ENCODE data around the gene ADAM15.

Gene ADAM15

GRCh38 chr1:155044812-155045657 lies 6.1 kb upstream of the ADAM15 start:
- no peak overlapping the region for H3K4me3 Mint-ChIP-seq
- H3K27me3 Mint-ChIP-seq, result no peaks in the 10 kb centered on the region
- H3K9me3 Mint-ChIP-seq, result no peaks in the 10 kb centered on the region
- no peaks in the 10 kb centered on the region for H3K36me3 Mint-ChIP-seq (ENCODE audit: low read depth)
- DNase-seq (peak; percentile 57), ATAC-seq (peak; percentile 92)
- no peak overlapping the region for H3K27ac Mint-ChIP-seq
- H3K4me1 Mint-ChIP-seq, result peaks cover 17% of the 10 kb centered on the region

DNA sequence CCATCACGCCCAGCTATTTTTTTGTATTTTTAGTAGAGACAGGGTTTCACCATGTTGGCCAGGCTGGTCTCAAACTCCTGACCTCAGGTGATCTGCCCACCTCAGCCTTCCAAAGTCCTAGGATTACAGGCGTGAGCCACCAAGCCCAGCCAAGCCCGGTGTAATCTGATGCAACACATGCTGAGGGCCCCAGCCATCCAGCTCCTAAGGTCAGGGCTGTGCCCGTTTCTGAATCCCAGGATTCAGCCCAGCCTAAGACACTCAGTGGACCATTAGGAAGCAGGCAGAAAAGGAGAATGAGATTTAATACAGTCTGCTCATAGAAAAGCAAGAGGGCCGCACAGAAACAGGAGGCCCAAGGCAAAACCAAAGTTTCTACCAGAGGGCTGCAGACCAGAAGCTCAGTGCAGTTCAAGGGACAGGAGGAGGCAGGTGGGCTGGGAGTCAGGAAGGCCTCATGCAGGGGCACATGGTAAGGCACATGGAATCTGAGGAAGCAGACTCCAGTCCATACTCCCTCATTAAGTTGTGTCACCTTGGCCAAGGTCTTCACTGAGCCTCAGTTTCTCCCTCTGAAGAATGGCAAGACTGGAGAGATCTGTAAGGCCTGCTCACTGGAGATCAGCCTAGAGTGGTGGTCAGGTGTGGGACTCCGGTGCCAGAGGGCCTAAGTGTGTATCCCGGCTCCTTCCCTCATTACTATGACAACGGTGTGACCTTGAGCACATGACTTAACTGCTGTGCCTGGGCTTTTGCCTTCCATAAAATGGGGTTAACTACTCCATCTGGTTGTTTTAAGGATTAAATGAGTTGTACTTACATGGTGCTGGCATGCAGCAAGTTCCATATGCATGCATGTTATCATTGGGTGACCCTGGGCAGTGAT lies 2.4 kb upstream of the ADAM15 start:
- H3K4me1 Mint-ChIP-seq, result peaks cover 37% of the 10 kb centered on the region
- ATAC-seq, result no peak
- DNase-seq, result no peak
- no peaks in the 10 kb centered on the region for H3K27me3 Mint-ChIP-seq
- no peaks in the 10 kb centered on the region for H3K36me3 Mint-ChIP-seq (ENCODE audit: low read depth)
- H3K27ac Mint-ChIP-seq, result no peak overlapping the region
- H3K9me3 Mint-ChIP-seq, result no peaks in the 10 kb centered on the region
- H3K4me3 Mint-ChIP-seq, result no peak overlapping the region

DNA sequence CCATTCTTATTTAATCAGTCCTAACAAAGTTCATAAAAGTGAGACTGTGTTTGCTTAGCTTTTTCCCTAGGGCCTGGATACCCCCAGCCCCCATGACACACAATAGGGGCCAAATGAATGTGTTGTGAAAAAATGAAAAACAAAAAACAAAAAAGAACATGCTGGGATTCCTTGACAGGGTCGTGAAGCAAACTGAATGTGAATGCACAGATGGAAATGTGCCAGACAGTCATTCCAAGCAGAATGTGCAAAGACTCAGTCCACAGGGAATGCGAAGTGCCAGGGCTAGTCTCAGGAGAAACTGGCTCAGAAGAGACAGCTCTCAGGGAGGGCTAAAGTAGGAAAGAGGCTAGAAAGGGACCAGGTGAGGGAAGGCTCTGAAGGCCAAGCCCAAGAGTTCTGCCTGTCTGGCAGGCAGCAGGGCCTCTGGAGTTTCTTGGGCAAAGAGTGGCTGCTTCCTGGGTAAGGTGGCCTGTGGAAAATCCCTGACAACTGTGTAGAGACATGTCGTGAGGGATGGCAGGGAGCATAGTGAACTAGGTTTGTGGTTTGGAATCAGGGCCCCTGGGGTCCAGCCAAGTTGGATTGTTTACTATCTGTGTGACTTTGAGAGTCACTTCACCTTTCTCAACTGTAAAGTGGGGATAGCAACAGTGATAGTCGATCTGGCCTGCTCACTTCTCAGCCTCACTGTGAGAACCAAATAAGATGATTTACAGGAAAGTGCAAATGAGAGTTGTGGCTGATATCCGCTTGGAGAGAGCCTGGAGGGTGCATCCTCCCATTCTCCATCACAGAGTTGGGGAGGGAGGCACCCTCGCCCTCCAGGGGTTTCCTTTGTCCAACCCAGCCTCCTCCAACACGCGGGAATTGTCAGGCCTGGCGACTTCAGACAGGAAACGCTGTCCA lies 1.2 kb upstream of the ADAM15 start:
- ATAC-seq (no peak), DNase-seq (no peak)
- Mint-ChIP-seq H3K27me3 (no peaks in the 10 kb centered on the region), H3K9me3 (no peaks in the 10 kb centered on the region), H3K36me3 (ENCODE audit: low read depth) (peaks cover 1% of the 10 kb centered on the region), H3K27ac (peak overlapping the region; percentile 31), H3K4me1 (peaks cover 32% of the 10 kb centered on the region), H3K4me3 (peak overlapping the region; percentile 78)

DNA sequence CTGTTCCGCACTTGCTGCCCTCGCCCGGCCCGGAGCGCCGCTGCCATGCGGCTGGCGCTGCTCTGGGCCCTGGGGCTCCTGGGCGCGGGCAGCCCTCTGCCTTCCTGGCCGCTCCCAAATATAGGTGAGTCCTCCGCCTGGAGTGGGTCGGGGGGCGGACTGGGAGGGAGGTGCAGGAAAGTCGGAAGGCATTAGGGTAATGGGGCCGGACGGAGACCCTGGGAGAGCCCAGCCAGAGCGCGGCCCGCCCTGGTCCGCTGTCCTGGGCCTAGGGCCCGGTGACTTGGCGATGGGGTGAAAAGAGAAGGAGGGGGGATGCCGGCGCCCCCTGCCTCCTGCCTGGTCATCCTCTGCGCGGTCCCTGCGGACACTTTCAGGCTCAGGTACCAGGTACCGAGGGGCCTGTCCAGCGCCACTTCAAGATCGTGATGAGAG lies 243 bp downstream of the ADAM15 start:
- H3K27ac Mint-ChIP-seq, result no peak overlapping the region
- peaks cover 4% of the 10 kb centered on the region for H3K36me3 Mint-ChIP-seq (ENCODE audit: low read depth)
- no peaks in the 10 kb centered on the region for H3K9me3 Mint-ChIP-seq
- peak overlapping the region; percentile 81 for H3K4me3 Mint-ChIP-seq
- no peak for DNase-seq
- H3K27me3 Mint-ChIP-seq, result no peaks in the 10 kb centered on the region
- H3K4me1 Mint-ChIP-seq, result peaks cover 25% of the 10 kb centered on the region
- ATAC-seq, result peak; percentile 13

DNA sequence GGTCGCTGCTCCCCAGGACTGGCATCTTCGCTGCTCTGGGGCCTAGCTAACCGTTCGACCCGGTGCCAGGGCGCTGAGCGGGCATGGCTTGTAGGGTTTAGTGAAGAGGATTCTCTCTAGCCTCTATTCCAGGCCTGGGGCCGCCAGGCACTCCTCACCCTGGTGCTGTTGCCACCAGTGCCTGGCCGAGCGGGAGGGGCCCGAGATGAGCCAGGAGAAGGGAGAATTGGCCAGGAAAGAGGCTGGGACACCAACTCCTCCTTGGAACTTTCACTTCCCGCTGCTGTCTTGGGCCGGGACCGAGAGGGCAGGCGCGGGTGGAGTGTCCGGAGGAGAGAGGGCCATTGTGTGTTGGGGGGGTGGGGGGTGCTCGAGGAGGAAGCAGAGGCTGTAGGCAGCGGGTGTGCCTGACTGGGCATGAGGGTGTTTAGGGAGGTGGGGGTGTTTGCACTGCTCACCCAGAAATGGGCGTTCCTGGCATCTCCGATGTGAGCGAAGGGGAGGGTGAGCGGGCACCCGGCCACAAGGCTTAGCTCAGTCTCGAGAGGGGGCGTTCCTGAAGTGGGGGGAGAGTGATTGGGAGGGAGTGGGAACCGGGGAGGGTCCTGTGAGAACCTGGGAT lies 772 bp downstream of the ADAM15 start:
- Mint-ChIP-seq H3K27ac (peak overlapping the region; percentile 61), H3K4me1 (peaks cover 25% of the 10 kb centered on the region), H3K36me3 (ENCODE audit: low read depth) (peaks cover 7% of the 10 kb centered on the region), H3K4me3 (peak overlapping the region; percentile 81), H3K27me3 (no peaks in the 10 kb centered on the region), H3K9me3 (no peaks in the 10 kb centered on the region)
- ATAC-seq (no peak), DNase-seq (peak; percentile 46)

GRCh38 chr1:155052439-155053395 lies 1.6 kb downstream of the ADAM15 start:
- ATAC-seq, result peak; percentile 31
- Mint-ChIP-seq H3K36me3 (ENCODE audit: low read depth) (peaks cover 7% of the 10 kb centered on the region), H3K9me3 (no peaks in the 10 kb centered on the region), H3K27ac (peak overlapping the region; percentile 61), H3K4me3 (peak overlapping the region; percentile 81), H3K27me3 (no peaks in the 10 kb centered on the region), H3K4me1 (peaks cover 25% of the 10 kb centered on the region)
- DNase-seq, result peak; percentile 33

DNA sequence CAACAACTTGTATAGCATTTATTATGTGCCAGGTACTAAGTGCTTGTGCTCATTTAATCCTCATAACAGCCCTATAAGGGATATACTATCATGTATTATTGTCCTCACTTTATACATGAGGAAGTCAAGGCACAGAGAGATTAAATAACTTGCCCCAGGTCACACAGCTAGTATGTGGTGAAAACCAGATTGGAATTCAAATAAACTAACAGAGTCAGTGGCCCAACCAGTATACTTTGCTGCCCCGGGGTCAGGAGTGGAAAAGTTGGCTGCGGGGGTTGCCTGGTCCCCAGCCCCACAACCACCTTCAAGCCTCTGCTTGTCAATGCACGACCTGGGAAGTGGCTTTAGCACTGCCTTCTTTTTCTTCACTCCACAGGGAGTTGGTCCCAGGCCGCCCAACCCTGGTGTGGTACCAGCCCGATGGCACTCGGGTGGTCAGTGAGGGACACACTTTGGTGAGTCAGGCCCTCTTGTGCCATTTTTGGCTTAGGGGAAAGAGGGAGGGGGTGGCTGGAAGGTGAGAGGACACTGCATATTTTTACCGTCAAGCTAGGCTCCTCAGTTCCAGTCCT lies 2.5 kb downstream of the ADAM15 start:
- H3K9me3 Mint-ChIP-seq, result no peaks in the 10 kb centered on the region
- H3K36me3 Mint-ChIP-seq (ENCODE audit: low read depth), result peaks cover 7% of the 10 kb centered on the region
- peaks cover 25% of the 10 kb centered on the region for H3K4me1 Mint-ChIP-seq
- DNase-seq (no peak), ATAC-seq (no peak)
- H3K4me3 Mint-ChIP-seq, result no peak overlapping the region
- no peaks in the 10 kb centered on the region for H3K27me3 Mint-ChIP-seq
- no peak overlapping the region for H3K27ac Mint-ChIP-seq

GRCh38 chr1:155057104-155057503 lies 6.0 kb downstream of the ADAM15 start:
- ATAC-seq (no peak), DNase-seq (no peak)
- Mint-ChIP-seq H3K36me3 (ENCODE audit: low read depth) (peaks cover 14% of the 10 kb centered on the region), H3K27me3 (no peaks in the 10 kb centered on the region), H3K27ac (no peak overlapping the region), H3K4me3 (no peak overlapping the region), H3K4me1 (peaks cover 18% of the 10 kb centered on the region), H3K9me3 (no peaks in the 10 kb centered on the region)

DNA sequence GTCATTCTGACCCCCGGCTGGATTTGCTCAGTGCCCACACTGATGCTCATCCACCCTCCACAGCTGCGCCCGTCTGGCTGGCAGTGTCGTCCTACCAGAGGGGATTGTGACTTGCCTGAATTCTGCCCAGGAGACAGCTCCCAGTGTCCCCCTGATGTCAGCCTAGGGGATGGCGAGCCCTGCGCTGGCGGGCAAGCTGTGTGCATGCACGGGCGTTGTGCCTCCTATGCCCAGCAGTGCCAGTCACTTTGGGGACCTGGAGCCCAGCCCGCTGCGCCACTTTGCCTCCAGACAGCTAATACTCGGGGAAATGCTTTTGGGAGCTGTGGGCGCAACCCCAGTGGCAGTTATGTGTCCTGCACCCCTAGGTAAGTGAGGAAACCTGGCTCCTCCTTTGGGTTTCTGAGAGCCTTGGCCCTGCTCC lies 6.7 kb downstream of the ADAM15 start:
- Mint-ChIP-seq H3K36me3 (ENCODE audit: low read depth) (peaks cover 14% of the 10 kb centered on the region), H3K27me3 (no peaks in the 10 kb centered on the region), H3K9me3 (no peaks in the 10 kb centered on the region), H3K4me3 (no peak overlapping the region), H3K27ac (no peak overlapping the region), H3K4me1 (peaks cover 17% of the 10 kb centered on the region)
- no peak for ATAC-seq
- DNase-seq, result no peak

- H3K4me3 Mint-ChIP-seq, result no peak overlapping the region
- H3K36me3 Mint-ChIP-seq (ENCODE audit: low read depth), result peaks cover 10% of the 10 kb centered on the region
- ATAC-seq, result no peak
- peaks cover 2% of the 10 kb centered on the region for H3K27me3 Mint-ChIP-seq
- no peak for DNase-seq
- H3K9me3 Mint-ChIP-seq, result no peaks in the 10 kb centered on the region
- H3K4me1 Mint-ChIP-seq, result peaks cover 29% of the 10 kb centered on the region
- H3K27ac Mint-ChIP-seq, result no peak overlapping the region
These were observed 9.6 kb downstream of the ADAM15 start for GRCh38 chr1:155060736-155061135.

- Mint-ChIP-seq H3K4me3 (no peak overlapping the region), H3K27ac (no peak overlapping the region)
- peak; percentile 99 for DNase-seq
These were observed 10.4 kb downstream of the ADAM15 start for GRCh38 chr1:155061381-155062150.

DNA sequence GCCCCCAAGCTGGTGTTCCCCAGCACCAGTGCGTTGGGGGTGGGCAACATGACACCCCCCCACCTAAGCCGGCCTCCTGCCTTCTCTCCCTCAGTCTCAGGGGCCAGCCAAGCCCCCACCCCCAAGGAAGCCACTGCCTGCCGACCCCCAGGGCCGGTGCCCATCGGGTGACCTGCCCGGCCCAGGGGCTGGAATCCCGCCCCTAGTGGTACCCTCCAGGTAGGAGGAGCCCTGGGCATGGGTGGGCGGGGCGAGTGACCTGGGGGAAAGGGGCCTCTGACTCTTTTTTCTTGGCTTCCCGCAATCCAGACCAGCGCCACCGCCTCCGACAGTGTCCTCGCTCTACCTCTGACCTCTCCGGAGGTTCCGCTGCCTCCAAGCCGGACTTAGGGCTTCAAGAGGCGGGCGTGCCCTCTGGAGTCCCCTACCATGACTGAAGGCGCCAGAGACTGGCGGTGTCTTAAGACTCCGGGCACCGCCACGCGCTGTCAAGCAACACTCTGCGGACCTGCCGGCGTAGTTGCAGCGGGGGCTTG lies 11.1 kb downstream of the ADAM15 start:
- Mint-ChIP-seq H3K27me3 (peaks cover 2% of the 10 kb centered on the region), H3K4me1 (peaks cover 29% of the 10 kb centered on the region), H3K36me3 (ENCODE audit: low read depth) (peaks cover 7% of the 10 kb centered on the region), H3K9me3 (no peaks in the 10 kb centered on the region), H3K27ac (no peak overlapping the region), H3K4me3 (no peak overlapping the region)
- ATAC-seq (no peak), DNase-seq (no peak)

More at GRCh38 chr1:155061381-155062150, 10.4 kb downstream of the ADAM15 start:
- peak; percentile 62 for ATAC-seq
- H3K27me3 Mint-ChIP-seq, result peaks cover 2% of the 10 kb centered on the region
- H3K36me3 Mint-ChIP-seq (ENCODE audit: low read depth), result peaks cover 7% of the 10 kb centered on the region
- peaks cover 29% of the 10 kb centered on the region for H3K4me1 Mint-ChIP-seq
- no peaks in the 10 kb centered on the region for H3K9me3 Mint-ChIP-seq

Measured in activated naive CD8-positive, alpha-beta T cell treated with anti-CD3 and anti-CD28 coated beads, Interleukin-2, amount 50 U/mL, for 24 hours (primary cell).